ENCODE results near the gene SVIP. TPM values are rescaled to one million over a fixed set of nuclear protein-coding genes. Genes with fewer than 3 reads are reported as not detected.

SVIP gene
- total and polyA plus RNA-seq, 5 donors, result 20.2 to 53.5 (median 36.5) TPM

Other genes with a start within 250 kb of the SVIP start
- 1 to 10 TPM; 4.1 to 7.1 (median 6.3) TPM for gene FANCF, start 204.0 kb downstream of the SVIP start, total RNA-seq
- 3.8 TPM for gene FANCF, start 204.0 kb downstream of the SVIP start, polyA plus RNA-seq
- gene GAS2, start 163.2 kb downstream of the SVIP start, total RNA-seq, result 10 to 100 TPM in 2 of 4 donors, 1 to 10 TPM in 2; 6.6 to 12.3 (median 9.8) TPM
- 1.9 TPM for gene GAS2, start 163.2 kb downstream of the SVIP start, polyA plus RNA-seq
- not detected for gene CCDC179, start 30.7 kb upstream of the SVIP start, total RNA-seq
- gene CCDC179, start 30.7 kb upstream of the SVIP start, polyA plus RNA-seq, result not detected

Measured in right cardiac atrium (tissue), 5 donors.